ENCODE measurements around the gene ZNF827. TPM values are rescaled to one million over a fixed set of nuclear protein-coding genes. Genes with fewer than 3 reads are reported as not detected.

ZNF827 gene
- total RNA-seq: 10 to 100 TPM in 5 of 6 donors, 1 to 10 TPM in 1; 8.1 to 68.1 (median 18.3) TPM

GRCh38 chr4:145938618-145939440 lies at the start of gene ZNF827:
ZNF827 (minus strand) TSS chr4:145938823; CDS start chr4:145938407, 416 bp downstream.
- 3 to 4% methylated on average over 34 of the region's 34 CpGs for WGBS, 2 donors
- peak in 1 of 2 donors; percentile 32 for TF ChIP-seq POLR2AphosphoS5 (IDR thresholded peaks at IDR 0.05)
- no peak for TF ChIP-seq EP300 (IDR thresholded peaks at IDR 0.05)
- peak in 3 of 4 donors; percentile 27 to 31 (median 28) for TF ChIP-seq POLR2A (IDR thresholded peaks at IDR 0.05)
- DNase-seq: peak; percentile 57 to 80
- peak within 1 kb of the TSS; percentile 88 to 95 (median 92) for H3K27ac ChIP-seq
- ATAC-seq (ENCODE audit: low FRiP score in 2 of 2): peak; percentile 71 to 82
- peak within 1 kb of the TSS; percentile 30 to 91 (median 70) for H3K4me3 ChIP-seq
- H3K9me3 ChIP-seq: no peaks in the 10 kb centered on the region
- no peaks in the 10 kb centered on the region for H3K36me3 ChIP-seq
- peaks cover 3 to 15% (median 7%) of the 10 kb centered on the region in 4 donors for H3K4me1 ChIP-seq
- no peaks in the 10 kb centered on the region for H3K27me3 ChIP-seq

GRCh38 chr4:145984563-145984962 lies 45.9 kb upstream of the ZNF827 start:
- 68 to 71% methylated on average over 4 of the region's 4 CpGs for WGBS, 2 donors
- DNase-seq: no peak
- Histone ChIP-seq H3K4me1 (no peaks in the 10 kb centered on the region), H3K36me3 (no peaks in the 10 kb centered on the region), H3K4me3 (no peak overlapping the region), H3K27ac (no peak overlapping the region), H3K9me3 (no peaks in the 10 kb centered on the region), H3K27me3 (no peaks in the 10 kb centered on the region)
- TF ChIP-seq CTCF (IDR thresholded peaks at IDR 0.05) (no peak), POLR2AphosphoS5 (IDR thresholded peaks at IDR 0.05) (no peak), POLR2A (IDR thresholded peaks at IDR 0.05) (no peak), EP300 (IDR thresholded peaks at IDR 0.05) (no peak)
- no peak for ATAC-seq (ENCODE audit: low FRiP score in 2 of 2)

- Histone ChIP-seq H3K36me3 (no peaks in the 10 kb centered on the region), H3K27me3 (no peaks in the 10 kb centered on the region), H3K27ac (no peak overlapping the region), H3K4me3 (no peak overlapping the region), H3K9me3 (no peaks in the 10 kb centered on the region), H3K4me1 (no peaks in the 10 kb centered on the region)
- no peak for DNase-seq
- ATAC-seq (ENCODE audit: low FRiP score in 2 of 2): no peak
- TF ChIP-seq CTCF (IDR thresholded peaks at IDR 0.05) (no peak), EP300 (IDR thresholded peaks at IDR 0.05) (no peak), POLR2AphosphoS5 (IDR thresholded peaks at IDR 0.05) (no peak), POLR2A (IDR thresholded peaks at IDR 0.05) (no peak)
- WGBS, 2 donors: 90 to 92% methylated on average over 4 of the region's 4 CpGs
Observed at GRCh38 chr4:145982791-145983190, 44.2 kb upstream of the ZNF827 start.

GRCh38 chr4:145979160-145979559 lies 40.5 kb upstream of the ZNF827 start:
- DNase-seq (no peak), ATAC-seq (ENCODE audit: low FRiP score in 2 of 2) (no peak)
- no peaks in the 10 kb centered on the region for H3K9me3 ChIP-seq
- no peak overlapping the region for H3K27ac ChIP-seq
- WGBS, 2 donors: 50 to 74% methylated on average over 3 of the region's 3 CpGs
- H3K27me3 ChIP-seq: no peaks in the 10 kb centered on the region
- no peak overlapping the region for H3K4me3 ChIP-seq
- H3K36me3 ChIP-seq: no peaks in the 10 kb centered on the region
- no peaks in the 10 kb centered on the region for H3K4me1 ChIP-seq
- TF ChIP-seq POLR2AphosphoS5 (IDR thresholded peaks at IDR 0.05) (no peak), CTCF (IDR thresholded peaks at IDR 0.05) (no peak), EP300 (IDR thresholded peaks at IDR 0.05) (no peak), POLR2A (IDR thresholded peaks at IDR 0.05) (no peak)

GRCh38 chr4:145976680-145977079 lies 38.1 kb upstream of the ZNF827 start:
- WGBS, 2 donors: 90 to 94% methylated on average over 4 of the region's 4 CpGs
- Histone ChIP-seq H3K4me1 (no peaks in the 10 kb centered on the region), H3K4me3 (no peak overlapping the region), H3K27ac (no peak overlapping the region), H3K9me3 (no peaks in the 10 kb centered on the region), H3K27me3 (no peaks in the 10 kb centered on the region), H3K36me3 (no peaks in the 10 kb centered on the region)
- no peak for TF ChIP-seq EP300 (IDR thresholded peaks at IDR 0.05)
- no peak for TF ChIP-seq POLR2AphosphoS5 (IDR thresholded peaks at IDR 0.05)
- no peak for TF ChIP-seq CTCF (IDR thresholded peaks at IDR 0.05)
- TF ChIP-seq POLR2A (IDR thresholded peaks at IDR 0.05): no peak
- DNase-seq (no peak), ATAC-seq (ENCODE audit: low FRiP score in 2 of 2) (no peak)
